OCI-LY7 (cell line): ENCODE data around the gene HOXA1. TPM values are rescaled to one million over a fixed set of nuclear protein-coding genes. Genes with fewer than 3 reads are reported as not detected.

Experiments used
- BruUV-seq: library from RNA; stranded (reverse); fragments of 400-500 nt; replicated peaks from 2 replicates; lab custom pipeline; 2021; lab: Mats Ljungman, UMichigan
- CTCF ChIA-PET: fragments of 300-600 bp; sonication (Branson Sonifier 250); formaldehyde crosslinking; loops from one replicate; lab custom pipeline; 2022; ENCODE audit warnings: antibody characterized with exemption; ENCODE audit not compliant: unreplicated experiment; lab: Charles Lee
- POLR2A ChIA-PET: fragments of 300-600 bp; sonication (Branson Sonifier 250); formaldehyde crosslinking; loops from one replicate; lab custom pipeline; 2022; ENCODE audit warnings: antibody characterized with exemption; lab: Charles Lee
- DNase-seq: peaks from one replicate; pipeline ENCODE4 v3.0.0-alpha.2; 2015; ENCODE audit warnings: low spot score
- H2AFZ ChIP-seq: fragments of 200-600 bp; sonication (generic), shearing (Covaris generic); 2 replicates; pipeline ENCODE4 v1.6.1; 2014; ENCODE audit warnings: mild to moderate bottlenecking, antibody characterized with exemption, low read length, moderate library complexity
- H3K27ac ChIP-seq: fragments of 200-600 bp; sonication (generic); 2 replicates; pipeline ENCODE4 v1.5.1; 2014; ENCODE audit warnings: mixed run types, low read depth, mild to moderate bottlenecking, moderate library complexity, low read length, inconsistent platforms; ENCODE audit not compliant: poor library complexity, severe bottlenecking
- H3K36me3 ChIP-seq: fragments of 200-600 bp; sonication (generic); 2 replicates; pipeline ENCODE4 v1.6.1; 2014; ENCODE audit warnings: mild to moderate bottlenecking, antibody characterized with exemption, low read length, moderate library complexity, mixed read lengths; ENCODE audit not compliant: insufficient read depth
- H3K4me1 ChIP-seq: fragments of 200-600 bp; sonication (generic); 2 replicates; pipeline ENCODE4 v1.5.1; 2014; ENCODE audit warnings: mild to moderate bottlenecking, low read length; ENCODE audit not compliant: insufficient read depth, poor library complexity, severe bottlenecking
- H3K4me2 ChIP-seq: fragments of 200-600 bp; sonication (generic); 2 replicates; pipeline ENCODE4 v1.6.1; 2014; ENCODE audit warnings: mild to moderate bottlenecking, low read length
- H3K4me3 ChIP-seq: fragments of 200-600 bp; sonication (generic); 2 replicates; pipeline ENCODE4 v1.5.1; 2014; ENCODE audit warnings: mild to moderate bottlenecking, low read depth, low read length; ENCODE audit not compliant: poor library complexity, severe bottlenecking
- H3K79me2 ChIP-seq: fragments of 200-600 bp; sonication (generic); 2 replicates; pipeline ENCODE4 v1.6.1; 2016; ENCODE audit warnings: low read depth, mild to moderate bottlenecking, low read length, moderate library complexity, mixed read lengths; ENCODE audit not compliant: insufficient read depth
- H3K9me2 ChIP-seq: fragments of 200-600 bp; sonication (generic); 2 replicates; pipeline ENCODE4 v1.6.1; 2016; ENCODE audit warnings: mild to moderate bottlenecking, low read length, mixed read lengths; ENCODE audit not compliant: insufficient read depth
- H3K9me3 ChIP-seq: fragments of 200-600 bp; sonication (generic); 2 replicates; pipeline ENCODE4 v1.6.1; 2014; ENCODE audit warnings: mild to moderate bottlenecking, mixed run types, low read length, mixed read lengths
- H4K20me1 ChIP-seq: fragments of 200-600 bp; sonication (generic); 2 replicates; pipeline ENCODE4 v1.6.1; 2014; ENCODE audit warnings: mild to moderate bottlenecking, antibody characterized with exemption, low read length, moderate library complexity, mixed read lengths; ENCODE audit not compliant: insufficient read depth
- EZH2phosphoT487 ChIP-seq: fragments of 200-600 bp; sonication (generic); IDR thresholded peaks from 2 replicates; pipeline ENCODE4 v1.6.1; 2018; ENCODE audit warnings: low read depth, borderline replicate concordance, mild to moderate bottlenecking, mixed run types, antibody characterized with exemption, low read length, moderate library complexity, mixed read lengths
- intact Hi-C: fragments of 100-400 bp; cut with micrococcal nuclease; formaldehyde crosslinking; loops from one replicate; pipeline ENCODE4 v1.10.0; 2022; ENCODE audit not compliant: unreplicated experiment
- total RNA-seq, 2 experiments: library from RNA; depleted of rRNA in 1 of 2; stranded (reverse); fragments of >200 nt in 1 of 2; shearing (Covaris generic) in 1 of 2; gene quantifications; 2 replicates each; pipeline ENCODE4 v1.2.3, GENCODE V29; 2014 to 2022
- TF ChIP-seq, protein P1 (sequence below): fragments of 200-600 bp; sonication (generic); conservative IDR thresholded peaks from 2 replicates; pipeline ENCODE4 v1.5.1; 2014; ENCODE audit warnings: mild to moderate bottlenecking, antibody characterized with exemption, low read length, moderate library complexity, mixed read lengths

Gene HOXA1
- total RNA-seq, 2 experiments from 2014 or later, result 3.0 to 8.2 TPM

DNA sequence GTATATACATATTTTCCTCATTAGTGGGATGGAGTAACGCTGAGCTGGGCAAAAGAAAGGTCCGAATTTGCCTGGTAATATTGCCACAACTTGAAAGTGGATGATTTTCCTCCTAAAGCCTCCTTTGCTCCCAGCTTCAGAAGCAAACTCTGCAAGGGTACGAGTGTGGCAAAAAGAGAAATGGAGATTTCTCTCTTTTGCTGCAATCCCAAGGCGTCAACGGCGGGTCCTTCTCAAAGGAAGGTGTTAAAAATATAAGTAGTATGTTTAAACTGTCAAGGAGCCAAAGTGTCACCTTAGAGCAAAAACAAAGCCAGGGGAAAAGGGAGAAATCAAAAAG is 19.1 kb upstream of the HOXA1 start:
- POLR2A ChIA-PET, result no interaction called here
- CTCF ChIA-PET, result no interaction called here
- BruUV-seq, result no TSS peak

DNA sequence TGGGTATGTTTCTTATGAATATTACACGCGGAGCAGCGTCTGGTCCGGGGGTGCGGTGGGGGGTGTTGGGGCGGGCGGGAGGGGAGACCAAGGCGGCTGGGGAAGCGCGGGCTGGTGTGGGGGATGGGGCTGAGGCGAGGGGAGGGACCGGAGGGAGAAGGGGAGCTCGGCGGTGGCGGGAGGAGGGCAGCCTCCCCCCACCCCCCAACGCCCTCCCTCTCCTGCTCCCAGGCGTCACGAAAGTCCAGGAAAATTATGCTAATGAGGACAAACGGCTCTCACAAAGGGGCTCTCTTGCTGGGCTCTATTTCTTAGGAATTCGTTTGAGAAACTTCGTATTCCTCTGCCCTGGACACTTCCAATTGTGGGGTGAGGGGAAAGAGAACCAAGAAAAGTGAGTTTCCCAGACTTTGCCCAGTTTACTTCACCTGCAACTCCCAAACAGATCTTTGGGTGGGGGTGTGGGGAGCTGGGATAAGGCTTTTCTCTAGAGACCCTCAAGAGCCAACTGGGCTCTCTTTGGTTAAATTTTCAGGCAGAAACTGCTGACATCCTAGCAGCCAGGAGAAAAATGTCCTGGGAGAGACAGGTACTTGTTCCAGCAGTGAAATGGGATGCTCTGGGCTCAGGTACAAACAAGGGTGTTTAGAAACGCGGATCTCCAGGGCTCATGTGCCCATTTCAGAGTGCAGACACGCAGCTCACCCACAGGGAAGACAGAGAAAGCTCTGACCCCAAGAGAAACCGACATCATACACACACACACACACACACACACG is 18.4 kb upstream of the HOXA1 start:
- BruUV-seq, result no TSS peak
- Histone ChIP-seq H3K4me1 (no peaks in the 10 kb centered on the region), H3K4me3 (no peak overlapping the region), H3K9me2 (no peaks in the 10 kb centered on the region), H3K36me3 (no peaks in the 10 kb centered on the region), H4K20me1 (no peaks in the 10 kb centered on the region), H3K27ac (no peak overlapping the region), H2AFZ (no peak overlapping the region), H3K79me2 (no peaks in the 10 kb centered on the region), H3K9me3 (no peaks in the 10 kb centered on the region), H3K4me2 (no peak overlapping the region)
- CTCF ChIA-PET, result no interaction called here
- DNase-seq, result no peak
- POLR2A ChIA-PET, result no interaction called here
- intact Hi-C loops, result no loop called here
- TF ChIP-seq EZH2phosphoT487, result no peak
- TF ChIP-seq, protein P1, sequence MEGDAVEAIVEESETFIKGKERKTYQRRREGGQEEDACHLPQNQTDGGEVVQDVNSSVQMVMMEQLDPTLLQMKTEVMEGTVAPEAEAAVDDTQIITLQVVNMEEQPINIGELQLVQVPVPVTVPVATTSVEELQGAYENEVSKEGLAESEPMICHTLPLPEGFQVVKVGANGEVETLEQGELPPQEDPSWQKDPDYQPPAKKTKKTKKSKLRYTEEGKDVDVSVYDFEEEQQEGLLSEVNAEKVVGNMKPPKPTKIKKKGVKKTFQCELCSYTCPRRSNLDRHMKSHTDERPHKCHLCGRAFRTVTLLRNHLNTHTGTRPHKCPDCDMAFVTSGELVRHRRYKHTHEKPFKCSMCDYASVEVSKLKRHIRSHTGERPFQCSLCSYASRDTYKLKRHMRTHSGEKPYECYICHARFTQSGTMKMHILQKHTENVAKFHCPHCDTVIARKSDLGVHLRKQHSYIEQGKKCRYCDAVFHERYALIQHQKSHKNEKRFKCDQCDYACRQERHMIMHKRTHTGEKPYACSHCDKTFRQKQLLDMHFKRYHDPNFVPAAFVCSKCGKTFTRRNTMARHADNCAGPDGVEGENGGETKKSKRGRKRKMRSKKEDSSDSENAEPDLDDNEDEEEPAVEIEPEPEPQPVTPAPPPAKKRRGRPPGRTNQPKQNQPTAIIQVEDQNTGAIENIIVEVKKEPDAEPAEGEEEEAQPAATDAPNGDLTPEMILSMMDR, result no peak

More for the DNA sequence above, 19.1 kb upstream of the HOXA1 start:
- no peak for DNase-seq
- intact Hi-C loops, result no loop called here
- Histone ChIP-seq H3K4me3 (no peak overlapping the region), H3K27ac (no peak overlapping the region), H3K4me2 (no peak overlapping the region), H3K9me2 (no peaks in the 10 kb centered on the region), H2AFZ (no peak overlapping the region), H3K4me1 (no peaks in the 10 kb centered on the region), H3K9me3 (no peaks in the 10 kb centered on the region), H3K79me2 (no peaks in the 10 kb centered on the region), H4K20me1 (no peaks in the 10 kb centered on the region), H3K36me3 (no peaks in the 10 kb centered on the region)
- TF ChIP-seq EZH2phosphoT487, result no peak
- TF ChIP-seq, protein P1, result no peak
